Smooth muscle cell of the coronary artery (primary cell): Measurements from ENCODE around the gene ZDHHC12. TPM values are rescaled to one million over a fixed set of nuclear protein-coding genes. Genes with fewer than 3 reads are reported as not detected.

ENCODE experiments used
- total RNA-seq: library from RNA; depleted of rRNA; stranded (reverse); fragments of >200 nt; gene quantifications from 2 replicates; pipeline ENCODE4 v1.2.3, GENCODE V29; 2014; ENCODE audit warnings: low replicate concordance

ZDHHC12 gene
- total RNA-seq: 19.3 and 28.6 TPM in 2 replicates

GRCh38 chr9:128723866-128724743, at the start of gene ZDHHC12:
TSS of gene ZDHHC12 (minus strand) at chr9:128724127. CDS start at chr9:128724093, 34 bp downstream.

GRCh38 chr9:128771745-128772519, 48.0 kb upstream of the ZDHHC12 start, which contains the start of gene ZER1:
TSS of gene ZER1 (minus strand) at chr9:128771927. CDS start at chr9:128755565, 16,362 bp downstream.

DNA sequence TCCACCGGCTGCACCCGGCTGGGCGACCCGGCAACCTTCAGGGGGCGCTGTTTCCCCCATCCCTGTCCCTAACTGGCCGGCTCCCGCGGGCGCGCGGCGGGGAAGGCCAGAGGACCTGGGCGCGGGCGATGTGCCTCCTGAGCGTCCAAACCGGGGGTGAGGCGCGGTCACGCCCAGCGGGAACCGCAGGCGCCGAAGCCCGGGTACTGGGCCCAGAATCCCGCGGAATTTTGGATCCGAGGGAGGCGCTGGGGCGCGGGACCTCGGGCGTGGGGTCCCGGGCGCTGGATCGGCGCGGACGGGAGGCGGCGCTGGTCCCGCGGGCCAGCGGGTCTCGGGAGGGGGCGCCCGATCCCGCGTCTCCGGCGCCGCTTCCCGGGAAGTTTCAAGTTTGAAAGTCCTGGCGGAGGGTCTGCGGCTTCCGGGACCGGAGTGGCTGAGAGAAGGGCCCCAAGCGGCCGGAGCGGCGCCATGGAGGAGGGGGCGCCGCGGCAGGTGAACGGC, 21.4 kb downstream of the ZDHHC12 start, which contains the start of gene PKN3:
Gene PKN3 (plus strand): TSS at position 59 of the 504 bp plus-strand sequence. CDS start 413 bp downstream, at position 472.

GRCh38 chr9:128688501-128689292, 35.2 kb downstream of the ZDHHC12 start, which contains the start of gene SET:
TSS of gene SET (plus strand) at chr9:128689222. CDS start at chr9:128689583, 361 bp downstream.

Other genes starting within 250 kb of the ZDHHC12 start
- 22.1 and 24.5 TPM in 2 replicates for gene GLE1, start 219.4 kb downstream of the ZDHHC12 start, total RNA-seq
- 399 and 455 TPM in 2 replicates for gene SPTAN1, start 171.5 kb downstream of the ZDHHC12 start, total RNA-seq
- gene DYNC2I2, start 67.3 kb downstream of the ZDHHC12 start, total RNA-seq: 30.4 and 43.5 TPM in 2 replicates
- 504 and 813 TPM in 2 replicates for gene SET, start 34.9 kb downstream of the ZDHHC12 start, total RNA-seq
- 0.35 and 1.4 TPM in 2 replicates for gene PKN3, start 21.6 kb downstream of the ZDHHC12 start, total RNA-seq
- 12.3 and 17.9 TPM in 2 replicates for gene ZER1, start 47.8 kb upstream of the ZDHHC12 start, total RNA-seq
- 8.4 and 9.2 TPM in 2 replicates for gene TBC1D13, start 63.1 kb upstream of the ZDHHC12 start, total RNA-seq
- gene ENDOG, start 94.4 kb upstream of the ZDHHC12 start, total RNA-seq: 16.0 and 25.9 TPM in 2 replicates
- gene SPOUT1, start 105.7 kb upstream of the ZDHHC12 start, total RNA-seq: 10.8 and 12.9 TPM in 2 replicates
- 4.8 and 9.0 TPM in 2 replicates for gene KYAT1, start 157.8 kb upstream of the ZDHHC12 start, total RNA-seq
- 38.6 and 39.5 TPM in 2 replicates for gene LRRC8A, start 158.0 kb upstream of the ZDHHC12 start, total RNA-seq
- 6.1 and 15.3 TPM in 2 replicates for gene PHYHD1, start 196.9 kb upstream of the ZDHHC12 start, total RNA-seq
- 19.7 and 20.4 TPM in 2 replicates for gene DOLK, start 223.5 kb upstream of the ZDHHC12 start, total RNA-seq
- gene NUP188, start 223.6 kb upstream of the ZDHHC12 start, total RNA-seq: 41.8 and 56.3 TPM in 2 replicates